ENCODE measurements around the gene MSMP. TPM values are rescaled to one million over a fixed set of nuclear protein-coding genes. Genes with fewer than 3 reads are reported as not detected.

The MSMP gene
- total and polyA plus RNA-seq, 2 donors, result 0.25 TPM; not detected in 1

Other genes with a start within 250 kb of the MSMP start
- gene TESK1, start 149.0 kb downstream of the MSMP start, total RNA-seq, result 9.3 TPM
- 32.8 TPM for gene TESK1, start 149.0 kb downstream of the MSMP start, polyA plus RNA-seq
- gene CD72, start 135.9 kb downstream of the MSMP start, total RNA-seq, result 6.8 TPM
- 23.6 TPM for gene CD72, start 135.9 kb downstream of the MSMP start, polyA plus RNA-seq
- gene SIT1, start 103.3 kb downstream of the MSMP start, total RNA-seq, result 174 TPM
- 42.2 TPM for gene SIT1, start 103.3 kb downstream of the MSMP start, polyA plus RNA-seq
- gene RMRP, start 96.3 kb downstream of the MSMP start, total RNA-seq, result 22,838 TPM
- 13.0 TPM for gene RMRP, start 96.3 kb downstream of the MSMP start, polyA plus RNA-seq
- gene CCDC107, start 96.0 kb downstream of the MSMP start, total RNA-seq, result 25.6 TPM
- gene CCDC107, start 96.0 kb downstream of the MSMP start, polyA plus RNA-seq, result 43.2 TPM
- 3.9 TPM for gene ARHGEF39, start 89.1 kb downstream of the MSMP start, total RNA-seq
- gene ARHGEF39, start 89.1 kb downstream of the MSMP start, polyA plus RNA-seq, result 1.5 TPM
- 1.0 TPM for gene CA9, start 80.3 kb downstream of the MSMP start, total RNA-seq
- gene CA9, start 80.3 kb downstream of the MSMP start, polyA plus RNA-seq, result 0.50 TPM
- 28.6 TPM for gene TPM2, start 64.4 kb downstream of the MSMP start, total RNA-seq
- gene TPM2, start 64.4 kb downstream of the MSMP start, polyA plus RNA-seq, result 475 TPM
- 83.0 TPM for gene TLN1, start 22.1 kb downstream of the MSMP start, total RNA-seq
- gene TLN1, start 22.1 kb downstream of the MSMP start, polyA plus RNA-seq, result 74.5 TPM
- gene CREB3, start 21.6 kb downstream of the MSMP start, total RNA-seq, result 23.2 TPM
- gene CREB3, start 21.6 kb downstream of the MSMP start, polyA plus RNA-seq, result 25.6 TPM
- gene GBA2, start 5.0 kb downstream of the MSMP start, total RNA-seq, result 21.7 TPM
- gene GBA2, start 5.0 kb downstream of the MSMP start, polyA plus RNA-seq, result 36.9 TPM
- 7.4 TPM for gene RGP1, start 5.0 kb downstream of the MSMP start, total RNA-seq
- gene RGP1, start 5.0 kb downstream of the MSMP start, polyA plus RNA-seq, result 6.5 TPM
- 4.3 TPM for gene NPR2, start 37.3 kb upstream of the MSMP start, total RNA-seq
- gene NPR2, start 37.3 kb upstream of the MSMP start, polyA plus RNA-seq, result 9.3 TPM
- 3.1 TPM for gene SPAG8, start 58.0 kb upstream of the MSMP start, total RNA-seq
- 3.4 TPM for gene SPAG8, start 58.0 kb upstream of the MSMP start, polyA plus RNA-seq
- 68.4 TPM for gene HINT2, start 60.8 kb upstream of the MSMP start, total RNA-seq
- gene HINT2, start 60.8 kb upstream of the MSMP start, polyA plus RNA-seq, result 68.3 TPM
- under 0.01 TPM for gene FAM221B, start 74.5 kb upstream of the MSMP start, total RNA-seq
- gene FAM221B, start 74.5 kb upstream of the MSMP start, polyA plus RNA-seq, result 0.05 TPM
- 1.5 TPM for gene TMEM8B, start 75.0 kb upstream of the MSMP start, total RNA-seq
- gene TMEM8B, start 75.0 kb upstream of the MSMP start, polyA plus RNA-seq, result 11.9 TPM
- gene OR13J1, start 116.1 kb upstream of the MSMP start, total RNA-seq, result not detected
- gene OR13J1, start 116.1 kb upstream of the MSMP start, polyA plus RNA-seq, result not detected
- 0.14 TPM for gene HRCT1, start 151.9 kb upstream of the MSMP start, total RNA-seq
- gene HRCT1, start 151.9 kb upstream of the MSMP start, polyA plus RNA-seq, result 6.1 TPM
- gene SPAAR, start 155.2 kb upstream of the MSMP start, total RNA-seq, result 0.09 TPM
- 1.2 TPM for gene SPAAR, start 155.2 kb upstream of the MSMP start, polyA plus RNA-seq
- gene OR2S2, start 203.9 kb upstream of the MSMP start, total RNA-seq, result not detected
- 0.02 TPM for gene OR2S2, start 203.9 kb upstream of the MSMP start, polyA plus RNA-seq

Measured in thymus (tissue), 2 donors.